ENCODE measurements around the gene AP1M2.
"Not testable (repeated sequence)": the region's sequence is repeated elsewhere in the genome, so short reads cannot be mapped to it uniquely, and the experiment has no call there.

The AP1M2 gene

GRCh38 chr19:10538204-10538983 is 48.7 kb downstream of the AP1M2 start:
- no peak for DNase-seq (ENCODE audit: low read depth in 2 of 2)

GRCh38 chr19:10537668-10538067 is 49.4 kb downstream of the AP1M2 start:
- no peak for DNase-seq (ENCODE audit: low read depth in 2 of 2)

GRCh38 chr19:10535613-10536012 is 51.5 kb downstream of the AP1M2 start:
- DNase-seq (ENCODE audit: low read depth in 2 of 2) = no peak

GRCh38 chr19:10533646-10534386 is 53.3 kb downstream of the AP1M2 start:
- no peak for DNase-seq (ENCODE audit: low read depth in 2 of 2)

- DNase-seq (ENCODE audit: low read depth in 2 of 2) = no peak
Measured at GRCh38 chr19:10532457-10532856, 54.7 kb downstream of the AP1M2 start.

- DNase-seq (ENCODE audit: low read depth in 2 of 2) = not testable (repeated sequence)
Measured at GRCh38 chr19:10526887-10527286, 60.2 kb downstream of the AP1M2 start.

GRCh38 chr19:10525636-10526035 is 61.5 kb downstream of the AP1M2 start:
- DNase-seq (ENCODE audit: low read depth in 2 of 2) = no peak

GRCh38 chr19:10523135-10523636 is 63.9 kb downstream of the AP1M2 start:
- DNase-seq (ENCODE audit: low read depth in 2 of 2) = no peak

Measured in stimulated activated CD8-positive, alpha-beta memory T cell treated with anti-CD3 and anti-CD28 coated beads, Interleukin-7, amount 100 ng/mL, for 4 hours (primary cell).